NCI-H2081 (cell line): ENCODE results near the gene PLCG1.

Source experiments
- DNase-seq, 2 experiments: peaks; one replicate each; lab custom pipeline; 2025; lab: John Stamatoyannopoulos, UW

PLCG1 gene

DNA sequence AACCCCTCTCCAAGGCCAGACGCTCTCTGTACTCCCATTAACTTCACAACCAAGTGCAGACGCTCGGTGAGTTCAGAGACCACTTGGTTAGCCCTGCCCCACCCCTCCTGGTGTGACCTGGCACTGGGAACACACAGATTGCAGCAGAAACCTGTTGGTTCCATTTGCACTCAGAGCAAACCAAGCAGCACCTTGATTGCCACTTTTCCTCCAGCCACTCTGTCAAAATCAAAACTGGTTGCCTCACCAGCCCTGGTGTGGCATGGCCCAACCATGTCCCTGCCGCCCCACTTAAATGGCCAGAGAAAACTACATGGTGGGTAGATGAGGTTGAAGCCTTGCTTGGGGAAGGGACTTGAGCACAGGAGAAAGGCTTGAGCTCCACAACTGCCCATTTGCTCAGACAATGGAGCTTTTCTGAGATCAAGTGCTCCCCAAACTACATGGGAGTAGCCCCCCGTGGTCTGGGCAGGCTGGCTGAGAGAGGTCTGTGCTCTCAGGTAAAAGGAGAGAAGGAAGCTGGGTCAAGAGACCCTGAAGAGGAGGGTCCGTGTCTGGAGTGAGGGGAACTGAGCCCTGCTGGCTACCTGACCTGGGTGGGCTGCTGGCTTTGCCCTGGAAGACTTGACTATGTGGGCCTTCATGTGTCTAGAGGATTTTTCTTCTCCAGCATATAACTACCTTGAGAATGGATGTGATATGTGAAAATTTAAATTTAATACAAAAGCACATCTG lies 43.4 kb downstream of the PLCG1 start:
- no peak for DNase-seq

DNA sequence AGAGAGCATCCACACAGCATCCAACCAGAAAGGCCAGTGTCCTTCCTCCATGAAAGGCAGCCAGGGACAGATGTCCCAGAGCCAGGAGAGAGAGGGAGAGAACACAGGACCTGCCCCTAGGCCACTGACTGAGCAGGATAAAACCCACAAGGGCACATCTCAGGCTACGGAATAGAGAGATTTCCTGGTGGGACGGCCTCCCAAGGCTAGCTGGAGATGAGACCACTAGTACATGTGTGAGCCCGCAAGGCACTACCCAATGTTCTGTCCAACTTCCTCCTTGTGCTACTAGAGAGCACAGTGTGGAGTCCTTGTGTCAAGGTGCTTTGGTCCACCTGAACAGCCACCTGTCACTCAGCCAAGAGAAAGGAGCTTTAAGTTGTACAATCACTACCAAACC lies 44.2 kb downstream of the PLCG1 start:
- no peak for DNase-seq

DNA sequence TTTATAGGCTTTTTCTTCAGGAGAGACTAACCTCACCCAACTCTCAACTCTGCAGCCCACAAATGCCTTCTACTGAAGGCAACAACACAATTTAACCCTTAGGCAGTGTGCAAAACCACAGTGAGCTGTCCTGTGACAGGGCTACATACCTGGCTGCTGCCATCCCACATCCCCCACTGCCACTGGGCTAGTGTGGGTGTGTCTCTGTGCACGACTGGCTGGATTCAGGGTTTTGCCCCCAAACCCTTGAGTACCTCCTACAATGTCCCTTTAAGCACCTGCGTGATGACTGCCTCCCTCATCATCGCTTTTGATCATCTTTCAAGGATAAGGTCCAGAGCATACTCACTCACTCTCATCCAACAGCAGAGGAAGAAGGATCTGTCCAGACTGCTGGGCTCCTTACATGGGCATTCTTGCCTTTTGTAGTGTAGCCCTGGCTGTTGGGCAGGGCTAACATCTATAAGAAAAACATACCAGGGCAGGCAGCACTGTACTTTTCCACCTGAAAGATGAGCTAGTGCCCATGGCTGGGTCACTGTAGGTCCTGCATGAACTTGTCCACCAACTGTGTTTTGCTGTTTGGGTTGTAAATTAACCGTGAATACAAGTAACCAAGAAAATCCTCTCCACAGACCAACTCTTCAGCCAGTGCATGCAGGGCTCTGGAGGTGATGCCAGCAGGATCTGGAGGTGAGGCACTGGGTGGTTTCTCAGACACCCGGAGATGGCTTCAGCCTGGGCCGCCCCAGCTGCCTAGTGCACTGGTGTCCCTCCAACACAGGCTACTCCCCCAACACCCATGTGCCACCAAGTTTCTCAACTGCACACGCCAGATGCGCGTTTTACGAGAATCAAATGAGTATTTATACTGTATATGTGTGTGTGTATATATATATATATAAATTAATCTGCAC lies 45.2 kb downstream of the PLCG1 start:
- no peak for DNase-seq

DNA sequence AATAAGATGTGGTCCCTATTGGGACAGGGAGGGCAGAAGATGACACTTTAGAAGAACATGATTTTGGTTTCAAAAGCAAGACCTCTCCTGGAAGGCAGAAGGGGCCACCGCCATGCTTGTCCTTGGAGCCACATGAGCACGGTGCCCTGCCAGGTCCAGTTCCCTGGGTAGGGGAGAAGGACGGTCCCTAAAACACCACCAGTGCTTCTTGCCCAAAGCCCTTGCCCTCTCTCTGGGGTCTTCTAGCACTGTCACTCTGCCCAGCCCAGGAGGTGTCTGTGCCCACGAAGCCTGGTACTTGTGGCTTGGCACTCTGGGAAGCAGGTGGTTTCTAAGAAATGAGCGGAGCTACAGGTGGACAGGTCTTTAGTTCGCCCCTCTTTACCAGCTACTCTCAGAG lies 46.0 kb downstream of the PLCG1 start:
- no peak for DNase-seq

DNA sequence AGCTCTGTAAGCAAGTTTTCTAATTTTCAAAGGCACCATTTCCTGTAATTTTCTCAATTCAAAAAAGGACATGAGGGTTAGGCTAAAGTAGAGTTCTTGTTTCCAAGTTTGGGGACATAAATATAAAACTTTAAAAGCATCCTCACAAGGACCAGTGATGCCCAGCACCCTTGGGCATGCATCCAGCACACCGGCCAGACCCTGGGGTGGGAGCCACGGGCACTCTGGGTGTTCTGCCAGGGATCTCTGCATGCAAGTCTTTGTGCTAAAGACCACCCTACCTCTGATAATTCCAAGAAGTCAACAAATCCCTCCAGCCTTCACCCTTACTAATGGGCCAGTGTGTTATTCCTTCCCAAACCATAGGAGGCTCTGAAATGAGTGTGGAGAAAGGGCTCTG lies 46.5 kb downstream of the PLCG1 start:
- no peak for DNase-seq

DNA sequence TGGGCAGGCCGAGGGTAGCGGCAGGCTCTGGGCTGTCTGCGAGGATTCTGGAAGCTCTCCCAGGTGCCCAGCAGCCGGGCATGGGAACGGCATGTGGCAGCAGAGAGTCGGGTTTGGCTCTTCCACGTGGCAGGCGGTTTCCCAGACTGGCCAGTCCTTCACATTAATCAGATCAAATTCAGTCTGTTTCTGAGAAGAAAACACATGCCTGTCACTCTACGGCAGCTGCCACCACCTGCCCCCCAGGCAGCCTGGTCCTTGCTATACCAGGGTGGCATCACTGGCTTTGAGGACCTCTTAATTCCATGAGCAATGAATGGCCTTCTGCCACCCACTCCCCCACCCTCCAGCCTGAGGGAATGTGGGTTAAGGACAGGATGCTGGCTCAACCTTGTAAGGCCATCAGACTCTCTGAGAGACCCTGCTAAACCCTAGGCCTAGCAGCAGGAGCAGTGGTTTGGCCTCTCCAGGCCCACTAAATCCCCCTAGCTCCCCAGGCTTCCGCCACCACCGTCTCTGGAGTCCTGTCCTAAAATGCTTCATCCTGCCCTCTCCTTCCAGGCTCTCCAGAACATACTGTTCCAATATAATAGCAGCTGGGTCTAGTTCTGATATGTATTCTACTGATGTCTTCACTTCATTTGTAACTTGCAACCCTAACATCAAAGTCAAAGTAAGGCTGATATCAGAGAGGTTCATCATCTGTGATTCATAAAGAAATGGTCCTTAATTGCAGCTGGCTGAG lies 47.8 kb downstream of the PLCG1 start:
- DNase-seq = no peak

DNA sequence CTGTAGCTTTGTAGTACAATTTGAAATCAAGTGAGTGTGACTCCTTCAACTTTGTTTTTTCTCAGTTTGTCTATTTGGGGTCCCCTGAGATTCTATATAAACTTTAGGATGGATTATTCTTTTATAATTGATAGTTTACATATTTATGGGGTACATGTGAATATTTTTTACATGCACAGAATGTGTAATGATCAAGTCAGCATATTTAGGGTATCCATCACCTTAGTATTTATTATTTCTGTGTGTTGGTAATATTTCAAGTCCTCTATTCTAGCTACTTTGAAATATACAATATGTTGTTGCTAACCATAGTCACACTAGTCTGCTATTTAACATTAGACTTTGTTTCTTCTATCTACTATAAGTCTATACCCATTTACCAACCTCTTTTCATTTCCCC lies 50.3 kb downstream of the PLCG1 start:
- DNase-seq = no peak

DNA sequence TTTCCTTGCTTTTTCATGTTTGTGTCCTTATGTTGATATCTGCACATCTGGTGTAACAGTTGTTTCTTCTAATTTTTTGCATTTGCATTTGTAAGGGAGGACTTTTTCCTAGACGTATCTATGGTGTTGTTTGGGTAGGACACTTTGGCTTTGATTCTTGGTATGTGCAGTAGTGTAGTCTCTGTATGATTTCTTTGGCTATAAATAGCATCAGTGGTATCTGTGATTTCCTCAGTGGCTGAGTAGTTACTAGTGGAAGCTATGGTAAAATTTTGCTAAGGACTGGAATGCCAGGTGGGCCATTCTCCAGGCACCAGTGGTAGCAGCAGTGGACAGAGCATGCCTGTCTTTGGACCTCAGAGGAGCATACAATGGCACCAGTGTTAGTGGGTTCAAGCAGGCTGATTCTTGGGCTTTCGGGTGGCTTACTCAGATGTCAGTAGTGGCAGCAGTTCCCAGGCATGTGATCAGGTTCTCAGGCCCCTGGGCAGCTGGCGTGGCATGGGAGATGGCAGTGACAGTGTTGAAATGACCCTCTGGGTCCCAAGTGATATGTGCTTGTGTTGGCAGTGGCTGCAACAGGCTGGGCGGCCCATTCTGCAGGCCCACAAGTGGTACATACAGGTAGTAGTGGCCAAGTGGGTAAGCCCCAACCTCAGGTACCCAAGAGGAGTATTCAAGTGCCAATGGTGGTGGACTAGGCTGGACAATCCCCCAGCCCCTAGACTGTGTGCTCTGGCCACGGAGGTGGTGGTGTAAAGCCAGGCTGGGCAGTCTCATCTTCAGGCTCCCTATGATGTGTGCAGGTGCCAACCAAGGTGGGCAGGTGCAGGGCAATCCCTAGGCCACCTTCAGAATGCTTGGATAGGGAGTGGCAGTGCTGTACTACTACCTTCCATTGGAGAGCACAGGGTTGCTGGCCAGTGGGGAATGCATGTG lies 54.5 kb downstream of the PLCG1 start:
- no peak for DNase-seq

DNA sequence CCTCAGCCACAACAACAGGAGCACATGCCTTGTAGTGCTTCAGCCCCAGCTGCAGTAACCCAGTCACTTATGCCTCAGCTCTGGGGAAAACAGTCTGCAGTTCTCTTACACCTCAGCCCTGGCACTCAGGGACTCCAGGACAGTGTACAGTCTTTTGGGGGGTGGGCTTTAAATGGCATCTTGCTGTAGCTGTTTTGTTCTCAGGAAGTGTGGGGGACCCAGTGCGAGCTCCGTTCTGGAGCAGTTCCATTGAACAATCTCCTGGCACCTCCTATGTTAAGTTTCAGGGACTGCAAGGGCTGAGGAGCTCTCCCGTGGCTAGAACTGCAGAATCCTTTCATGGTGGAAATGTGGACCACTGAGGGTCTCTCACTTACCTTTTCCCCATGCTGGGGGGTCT lies 55.2 kb downstream of the PLCG1 start:
- DNase-seq = no peak

DNA sequence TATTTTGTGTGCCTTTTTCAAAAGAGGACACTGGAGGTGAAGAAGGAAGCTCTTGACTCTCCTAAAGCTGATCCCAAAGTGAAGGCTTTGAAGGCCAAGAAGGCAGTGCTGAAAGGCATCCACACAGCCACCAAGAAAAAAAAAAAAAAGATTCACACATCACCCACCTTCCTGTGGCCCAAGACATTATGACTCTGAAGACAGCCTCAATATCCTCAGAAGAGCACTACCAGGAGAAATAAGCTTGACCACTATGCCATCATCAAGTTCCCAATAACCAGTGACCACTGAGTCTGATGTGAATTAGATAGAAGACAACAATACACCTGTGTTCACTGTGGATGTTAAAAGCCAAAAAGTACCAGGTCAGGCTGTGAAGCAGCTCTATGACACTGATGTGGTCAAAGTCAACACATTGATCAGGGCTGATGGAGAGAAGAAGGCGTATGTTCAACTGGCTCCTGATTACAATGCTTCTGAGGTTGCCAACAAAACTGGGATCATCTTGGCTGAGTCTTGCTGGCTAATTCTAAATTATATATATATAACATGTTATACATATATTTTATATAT lies 59.4 kb downstream of the PLCG1 start:
- DNase-seq = no peak

DNA sequence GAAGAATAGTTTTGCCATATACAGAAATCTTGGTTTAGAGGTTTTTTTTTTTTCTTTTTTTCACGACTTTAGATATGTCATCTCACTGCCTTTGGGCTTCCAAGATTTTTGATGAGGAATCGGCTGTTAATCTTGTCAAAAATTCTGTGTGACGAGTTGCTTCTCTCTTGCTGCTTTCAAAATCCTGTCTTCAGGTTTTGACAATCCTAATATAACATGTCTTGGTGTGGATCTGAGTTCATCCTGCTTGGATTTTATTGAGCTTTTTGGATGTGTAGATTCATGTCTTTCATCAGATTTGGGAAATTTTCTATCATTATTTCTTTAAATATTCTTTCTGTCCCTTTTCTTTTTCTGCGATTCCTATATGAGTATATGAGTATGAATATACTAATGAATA lies 61.1 kb downstream of the PLCG1 start:
- no peak for DNase-seq

DNA sequence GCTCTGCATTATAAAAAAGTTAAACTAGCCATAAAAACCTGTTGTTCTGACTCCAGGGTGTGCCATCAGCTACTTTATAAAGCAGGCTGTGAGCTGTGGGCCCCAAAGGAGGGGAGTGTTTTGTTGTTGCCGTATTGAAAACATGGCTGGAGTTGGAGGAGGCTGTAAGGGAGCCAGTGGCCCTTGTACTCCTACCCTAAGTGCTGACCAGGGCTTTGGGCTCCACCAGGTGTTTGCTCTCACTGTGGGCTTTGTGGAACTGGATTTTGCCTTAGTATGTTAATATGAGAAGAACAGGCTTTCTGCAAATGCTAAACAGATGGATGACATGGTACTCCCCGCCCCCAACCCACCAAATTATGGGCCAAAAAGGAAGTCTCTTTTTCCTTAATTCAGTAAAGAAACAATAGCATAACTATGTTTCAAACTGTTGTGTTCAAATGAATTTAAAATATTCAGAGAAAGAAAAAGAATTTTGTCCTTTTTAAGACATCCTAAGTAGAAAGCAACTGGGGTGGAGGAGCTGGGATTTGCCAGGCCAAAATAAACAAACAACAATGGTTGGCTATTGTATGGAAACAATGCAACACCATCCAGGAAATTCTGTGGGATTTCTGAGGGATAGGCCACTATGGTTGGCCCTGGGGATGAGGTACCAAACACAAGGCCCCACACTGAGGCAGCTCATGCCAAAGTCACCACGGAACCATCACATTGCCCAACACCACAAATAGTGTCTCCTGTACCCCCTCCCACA lies 63.3 kb downstream of the PLCG1 start:
- no peak for DNase-seq

DNA sequence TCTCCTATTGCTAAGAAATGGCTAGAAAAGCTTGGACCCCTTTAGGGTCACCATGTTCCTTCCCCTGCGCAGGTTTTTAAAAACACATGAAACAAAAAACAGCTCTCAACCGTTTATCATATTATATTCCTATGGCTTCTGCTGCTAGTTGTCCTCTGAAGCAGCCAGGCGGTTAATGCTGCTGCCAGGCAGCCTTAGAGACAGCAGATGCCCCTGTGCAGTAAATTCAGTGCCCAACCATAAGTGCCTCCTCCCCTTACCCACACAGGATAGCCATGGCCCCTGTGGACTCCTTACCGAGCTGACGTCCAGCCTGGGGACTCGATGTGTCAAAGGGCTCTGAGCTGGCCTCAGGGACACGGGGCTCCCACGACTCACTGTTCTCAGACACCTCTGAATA lies 64.4 kb downstream of the PLCG1 start:
- DNase-seq = no peak

DNA sequence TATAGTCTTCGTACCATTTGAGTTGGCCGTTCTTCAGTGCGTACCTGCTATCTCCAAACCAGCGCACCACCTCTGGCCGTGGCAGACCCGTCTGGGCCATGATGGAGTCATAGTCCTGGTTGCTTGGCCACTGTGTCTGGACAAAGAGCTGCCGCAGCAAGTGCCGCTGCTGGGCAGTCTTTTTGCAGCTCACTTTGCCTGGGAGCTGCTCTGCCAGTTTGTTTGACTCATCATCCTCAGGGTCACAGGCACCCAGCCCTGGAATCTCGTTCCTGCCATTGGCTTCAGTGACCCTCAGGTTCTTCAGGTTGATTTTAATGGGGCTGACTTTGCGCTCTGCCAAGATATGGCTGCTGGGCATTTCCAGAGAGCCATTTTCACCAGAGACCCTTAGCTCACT lies 65.1 kb downstream of the PLCG1 start:
- no peak for DNase-seq

DNA sequence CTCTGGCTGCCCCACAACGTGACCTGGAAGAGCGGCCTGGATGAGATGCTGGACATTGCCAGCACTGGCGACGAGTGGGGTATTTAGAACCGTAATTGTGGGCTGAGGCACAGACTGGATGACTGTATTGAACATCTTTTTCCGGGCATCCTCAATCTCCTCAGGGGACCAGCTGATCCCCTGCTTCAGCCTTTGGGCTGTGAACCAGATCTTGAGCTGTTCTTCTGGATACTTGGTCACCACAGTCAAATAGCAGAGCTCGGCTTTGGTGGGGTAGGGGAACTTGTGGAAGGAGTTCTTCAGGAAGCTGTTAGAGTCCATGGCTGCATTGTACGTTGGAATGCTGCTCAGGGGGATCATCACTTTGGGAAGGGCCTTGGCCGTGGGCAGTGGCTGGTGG lies 66.3 kb downstream of the PLCG1 start:
- no peak for DNase-seq

DNA sequence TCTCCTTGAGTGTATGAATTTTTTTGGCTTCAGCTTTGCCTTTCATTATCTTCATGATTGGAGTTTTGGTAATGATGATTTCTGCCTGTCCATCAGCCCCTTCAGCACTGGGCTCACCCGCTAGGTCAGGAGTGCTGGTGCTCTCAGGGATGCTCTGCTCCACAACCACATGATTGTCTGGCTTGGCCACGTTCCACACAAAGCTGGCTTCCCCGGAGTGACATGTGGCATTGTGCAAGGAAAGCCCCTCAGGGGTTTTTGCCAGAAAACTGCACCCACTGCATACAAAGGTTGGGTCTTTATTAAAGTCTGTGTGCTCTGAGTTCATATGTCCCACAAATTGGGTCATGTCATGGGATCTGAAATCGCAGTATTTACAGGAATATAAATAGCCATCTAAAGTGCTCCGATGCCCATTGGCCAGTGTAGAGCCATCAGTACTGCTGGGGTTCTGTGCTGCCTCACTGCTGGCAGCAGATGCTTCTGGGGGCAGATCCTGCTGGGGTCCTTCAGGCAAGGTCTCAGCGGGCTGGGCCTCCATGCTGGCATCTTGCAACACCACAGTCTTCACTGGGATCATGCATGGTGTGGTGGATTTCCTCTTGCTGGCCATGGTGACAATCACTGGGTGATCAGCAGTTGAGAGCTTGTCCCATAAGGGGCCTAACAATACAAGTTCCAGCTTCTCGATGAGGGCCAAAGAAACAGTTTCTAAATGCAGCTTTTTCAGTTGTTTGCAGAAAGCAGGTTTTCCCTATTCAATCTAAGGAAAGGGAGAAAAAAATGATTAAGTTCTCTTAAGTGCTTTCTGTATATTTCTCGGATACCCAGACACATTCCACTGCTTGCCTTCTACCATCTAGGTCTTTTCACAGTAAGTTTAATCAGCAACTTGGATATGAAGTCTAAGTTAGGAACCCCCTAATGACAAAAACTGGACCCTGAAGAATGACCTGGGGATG lies 67.2 kb downstream of the PLCG1 start:
- no peak for DNase-seq

DNA sequence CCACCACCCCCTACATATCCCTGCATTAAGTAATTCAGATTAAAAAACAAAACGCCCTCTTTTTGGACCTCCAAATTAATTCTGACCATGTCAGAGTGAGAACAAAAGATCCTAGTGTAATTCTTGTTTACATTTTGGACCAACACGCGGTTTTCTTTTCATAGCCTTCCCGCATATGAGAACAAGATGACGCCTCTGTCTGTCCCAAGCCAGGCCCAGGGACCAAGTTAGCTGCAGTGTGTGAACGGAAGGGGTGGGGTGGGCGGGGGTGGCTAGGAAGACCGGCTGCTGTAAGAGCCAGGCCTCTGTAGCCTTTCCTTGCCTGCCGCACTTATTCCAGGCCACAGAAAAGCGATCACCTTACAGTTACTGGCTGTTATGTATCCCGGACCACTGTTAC lies 68.0 kb downstream of the PLCG1 start:
- no peak for DNase-seq

DNA sequence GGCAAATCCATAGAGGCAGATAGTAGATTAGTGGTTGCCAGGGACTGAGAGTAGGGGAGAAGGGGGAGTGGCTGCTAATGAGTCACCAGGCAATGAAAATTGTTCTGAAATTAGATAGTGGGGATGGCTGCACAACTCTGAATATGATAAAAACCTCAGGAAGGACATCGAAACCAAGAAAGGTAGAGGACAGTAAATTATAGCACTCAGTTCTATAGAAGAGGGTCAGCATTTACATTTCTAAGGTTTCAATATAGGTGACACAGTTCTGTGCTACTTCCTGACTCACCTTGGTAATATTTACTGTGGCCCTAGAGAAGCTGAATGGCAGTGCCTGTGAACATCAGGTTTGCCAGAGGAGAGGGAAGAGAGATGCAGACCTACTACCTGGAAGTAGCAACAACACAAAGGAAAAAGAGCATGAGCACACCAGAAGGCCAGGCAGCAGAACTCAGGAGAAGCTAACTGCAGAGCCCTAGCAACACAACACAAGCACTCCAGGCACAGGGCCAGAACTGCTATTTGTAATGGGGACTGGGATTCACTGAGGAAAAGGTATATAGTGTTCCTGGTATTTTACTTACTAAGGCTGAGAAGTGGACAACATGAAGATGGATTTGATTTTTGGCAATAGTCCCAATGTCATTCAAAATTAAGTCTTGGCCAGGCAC lies 75.9 kb downstream of the PLCG1 start:
- peak; percentile 28 to 55 for DNase-seq

DNA sequence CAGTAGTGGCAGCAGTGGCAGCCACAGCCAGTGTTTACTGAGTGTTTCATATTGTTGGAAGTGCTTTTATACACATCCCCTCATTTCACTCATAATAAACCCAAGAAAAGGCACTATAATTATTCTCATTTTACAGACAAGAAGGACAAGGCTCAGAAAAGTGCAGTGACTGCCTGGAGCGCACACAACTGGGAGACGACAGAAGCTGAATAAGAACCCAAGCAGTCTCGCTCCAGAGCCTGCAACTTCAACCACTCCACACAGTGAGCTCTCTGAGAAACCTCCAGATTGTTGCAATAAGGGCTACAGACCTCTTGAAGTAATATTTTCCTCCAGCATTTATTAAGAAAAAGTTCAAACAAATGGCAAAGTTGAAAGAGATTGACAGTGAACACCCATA lies 76.9 kb downstream of the PLCG1 start:
- DNase-seq = no peak
